HG03103 (cell line): ENCODE data around the gene KCNG1.

ENCODE experiments used
- ATAC-seq: cut with Tn5 transposase; IDR thresholded peaks from one replicate; pipeline ENCODE4 v1.9.1; 2021; ENCODE audit warnings: low read depth; ENCODE audit not compliant: unreplicated experiment

KCNG1 gene

GRCh38 chr20:50957798-50958614 is 64.9 kb downstream of the KCNG1 start, which contains the start of gene DPM1:
TSS of gene DPM1 (minus strand) at chr20:50958532. CDS start at chr20:50958523, 9 bp downstream.
- ATAC-seq, result peak; percentile 67

GRCh38 chr20:50957276-50957675 is 65.6 kb downstream of the KCNG1 start:
- ATAC-seq, result no peak

- ATAC-seq, result no peak
Measured at GRCh38 chr20:50953821-50954220, 69.1 kb downstream of the KCNG1 start.
